GM13977 (cell line): Measurements from ENCODE around the gene CLCA2.

ENCODE experiments used
- DNase-seq: peaks from one replicate; pipeline ENCODE4 v3.0.0; 2012; ENCODE audit warnings: low spot score
- CTCF ChIP-seq: IDR thresholded peaks from 2 replicates; pipeline ENCODE4 v1.5.1; 2012; ENCODE audit warnings: mild to moderate bottlenecking, control low read depth; ENCODE audit not compliant: insufficient read depth; ENCODE audit errors: extremely low read depth, missing control alignments
- in situ Hi-C: fragments of 300-500 bp; cut with MboI; formaldehyde crosslinking; loops from one replicate; pipeline ENCODE4 v1.12.0; 2022; ENCODE audit warnings: low sequenced_read_pairs, low pct_unique_long_range_greater_than_20kb, mixed read lengths, inconsistent platforms; ENCODE audit not compliant: unreplicated experiment

The CLCA2 gene

DNA sequence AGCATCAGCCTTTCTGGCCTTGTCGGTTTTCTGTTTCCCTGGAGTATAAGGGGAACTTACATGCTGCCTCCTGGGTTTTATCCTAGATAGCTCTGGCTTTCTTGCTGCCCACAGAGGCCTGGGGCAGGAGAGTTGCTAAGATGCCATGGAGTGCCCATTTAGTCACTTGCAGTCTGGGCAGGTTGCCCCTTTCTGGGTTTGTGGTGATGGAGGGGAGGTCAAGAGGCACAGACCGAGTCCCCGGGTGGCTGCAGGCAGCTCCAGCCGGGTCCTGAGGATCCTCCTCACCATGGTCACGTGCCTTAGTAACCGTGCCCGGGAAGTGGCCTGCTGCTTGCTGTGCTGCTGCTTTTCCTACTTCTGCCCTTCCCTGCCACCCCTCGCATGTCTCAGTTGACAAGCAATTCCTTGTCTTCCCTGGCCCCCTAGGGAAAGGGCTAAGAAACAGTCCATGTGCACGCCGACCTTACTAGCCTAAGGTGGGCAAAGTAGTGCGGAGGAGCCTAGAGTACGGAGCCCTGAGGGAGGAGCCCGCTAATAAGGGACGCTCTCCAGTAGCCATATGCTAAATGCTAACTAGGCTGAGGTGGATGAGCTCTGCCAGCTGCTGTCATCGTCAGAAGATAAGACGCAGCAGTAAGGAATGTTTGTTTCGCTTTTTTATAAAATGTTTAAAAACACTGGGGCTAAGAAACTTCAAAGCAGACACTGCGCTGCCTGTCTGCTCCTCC lies 79.6 kb downstream of the CLCA2 start:
- no peak for TF ChIP-seq CTCF
- no peak for DNase-seq
- in situ Hi-C loops = no loop called here

GRCh38 chr1:86504137-86504479 lies 80.1 kb downstream of the CLCA2 start:
- no peak for TF ChIP-seq CTCF
- no peak for DNase-seq
- in situ Hi-C loops = no loop called here

GRCh38 chr1:86504895-86505563 lies 81.1 kb downstream of the CLCA2 start:
- TF ChIP-seq CTCF = no peak
- DNase-seq = no peak
- in situ Hi-C loops = no loop called here

GRCh38 chr1:86505564-86505902 lies 81.6 kb downstream of the CLCA2 start:
- DNase-seq = no peak
- in situ Hi-C loops = no loop called here
- no peak for TF ChIP-seq CTCF
